Stimulated activated CD4-positive, alpha-beta T cell treated with anti-CD3 and anti-CD28 coated beads, Interleukin-2, amount 100 ng/mL, for 24 hours (primary cell): ENCODE data around the gene IL15RA.
"Not testable (repeated sequence)": the region's sequence is repeated elsewhere in the genome, so short reads cannot be mapped to it uniquely, and the experiment has no call there.

Experiments
- DNase-seq, 2 donors: peaks; one replicate each; pipeline ENCODE4 v3.0.0-alpha.2; 2020

The IL15RA gene

GRCh38 chr10:5918763-5919162, 58.6 kb downstream of the IL15RA start:
- no peak for DNase-seq

- DNase-seq: no peak
Observed at GRCh38 chr10:5917305-5917704, 60.0 kb downstream of the IL15RA start.

- no peak for DNase-seq
Observed at GRCh38 chr10:5915451-5915850, 61.9 kb downstream of the IL15RA start.

- no peak for DNase-seq
Observed at GRCh38 chr10:5913736-5914135, 63.6 kb downstream of the IL15RA start.

GRCh38 chr10:5911670-5912069, 65.7 kb downstream of the IL15RA start:
- no peak for DNase-seq

- DNase-seq: no peak
Observed at GRCh38 chr10:5910323-5911100, 66.8 kb downstream of the IL15RA start.

- not testable (repeated sequence) for DNase-seq
Observed at GRCh38 chr10:5908676-5909075, 68.7 kb downstream of the IL15RA start.

- DNase-seq: no peak
Observed at GRCh38 chr10:5906651-5907050, 70.7 kb downstream of the IL15RA start.

- no peak for DNase-seq
Observed at GRCh38 chr10:5905854-5906507, 71.4 kb downstream of the IL15RA start.

GRCh38 chr10:5904227-5904626, 73.1 kb downstream of the IL15RA start:
- no peak for DNase-seq

- no peak for DNase-seq
Observed at GRCh38 chr10:5903563-5903962, 73.8 kb downstream of the IL15RA start.

GRCh38 chr10:5902511-5903274, 74.7 kb downstream of the IL15RA start:
- DNase-seq: no peak
